Epidermal melanocyte (primary cell): Measurements from ENCODE around the gene MIB2.
"Not testable (repeated sequence)": the region's sequence is repeated elsewhere in the genome, so short reads cannot be mapped to it uniquely, and the experiment has no call there.

Experiments
- DNase-seq: peaks from one replicate; pipeline ENCODE4 v3.0.0; 2011; ENCODE audit warnings: low spot score; ENCODE audit not compliant: insufficient read length

MIB2 gene

GRCh38 chr1:1615256-1616044 lies at the start of gene MIB2:
TSS of gene MIB2 (plus strand) at chr1:1615500. CDS start at chr1:1623453, 7,953 bp downstream.
- peak; percentile 100 for DNase-seq

GRCh38 chr1:1567152-1567875 lies 48.0 kb upstream of the MIB2 start:
- DNase-seq = no peak

- no peak for DNase-seq
Observed at GRCh38 chr1:1567891-1568291, 47.4 kb upstream of the MIB2 start.

GRCh38 chr1:1569341-1569740 lies 46.0 kb upstream of the MIB2 start:
- no peak for DNase-seq

- DNase-seq = no peak
Observed at GRCh38 chr1:1573843-1574720, 41.2 kb upstream of the MIB2 start.

- DNase-seq = peak; percentile 93
Observed at GRCh38 chr1:1574721-1575537, 40.4 kb upstream of the MIB2 start, which contains the start of gene SSU72. TSS of gene SSU72 (minus strand) at chr1:1574863. CDS start at chr1:1574557, 306 bp downstream.

- DNase-seq = no peak
Observed at GRCh38 chr1:1577367-1578011, 37.8 kb upstream of the MIB2 start.

GRCh38 chr1:1578371-1578940 lies 36.8 kb upstream of the MIB2 start:
- DNase-seq = no peak

- DNase-seq = no peak
Observed at GRCh38 chr1:1582585-1583346, 32.5 kb upstream of the MIB2 start.

- no peak for DNase-seq
Observed at GRCh38 chr1:1583347-1584010, 31.8 kb upstream of the MIB2 start.

GRCh38 chr1:1591452-1591851 lies 23.8 kb upstream of the MIB2 start:
- peak; percentile 10 for DNase-seq

- DNase-seq = peak; percentile 12
Observed at GRCh38 chr1:1593834-1594601, 21.3 kb upstream of the MIB2 start.

- peak; percentile 11 for DNase-seq
Observed at GRCh38 chr1:1594602-1595260, 20.6 kb upstream of the MIB2 start.

- not testable (repeated sequence) for DNase-seq
Observed at GRCh38 chr1:1595341-1595740, 20.0 kb upstream of the MIB2 start.

- peak; percentile 13 for DNase-seq
Observed at GRCh38 chr1:1596493-1597274, 18.6 kb upstream of the MIB2 start.

GRCh38 chr1:1597275-1597930 lies 17.9 kb upstream of the MIB2 start:
- peak; percentile 23 for DNase-seq
